Lung (tissue), 12 donors: ENCODE data around the gene HMGCLL1. TPM values are rescaled to one million over a fixed set of nuclear protein-coding genes. Genes with fewer than 3 reads are reported as not detected.

Source experiments
- ATAC-seq: fragments of 200-7000 bp; cut with Tn5 transposase; one replicate; pipeline ENCODE4 v1.9.1; 2020; ENCODE audit warnings: moderate number of reproducible peaks; ENCODE audit not compliant: insufficient read depth, low FRiP score
- DNase-seq, 3 donors: peaks; one replicate each; pipeline ENCODE4 v3.0.0-alpha.2; 2013 to 2017
- H3K27ac ChIP-seq, 2 donors: one replicate each; pipeline ENCODE4 v1.5.1; 2013; ENCODE audit warnings: mild to moderate bottlenecking in 2 of 2, moderate library complexity in 2 of 2, control low read depth in 1 of 2, inconsistent platforms in 1 of 2, low read depth in 1 of 2, low read length in 1 of 2
- H3K27me3 ChIP-seq, 3 donors: one replicate each; pipeline ENCODE4 v1.5.1; 2013; ENCODE audit warnings: low read length in 2 of 3; ENCODE audit not compliant: control insufficient read depth in 3 of 3, insufficient read depth in 3 of 3
- H3K36me3 ChIP-seq, 4 donors: one replicate each; pipeline ENCODE4 v1.5.1; 2013; ENCODE audit warnings: low read length in 4 of 4, mild to moderate bottlenecking in 1 of 4, moderate library complexity in 1 of 4; ENCODE audit not compliant: control insufficient read depth in 4 of 4, insufficient read depth in 4 of 4
- H3K4me1 ChIP-seq, 5 donors: one replicate each; pipeline ENCODE4 v1.5.1; 2013; ENCODE audit warnings: low read length in 5 of 5, mild to moderate bottlenecking in 2 of 5, moderate library complexity in 1 of 5; ENCODE audit not compliant: control insufficient read depth in 5 of 5, insufficient read depth in 5 of 5
- H3K4me3 ChIP-seq: one replicate; pipeline ENCODE4 v1.5.1; 2013; ENCODE audit warnings: mild to moderate bottlenecking, control low read depth, moderate library complexity
- H3K9ac ChIP-seq, 2 donors: one replicate each; pipeline ENCODE4 v1.5.1; 2013; ENCODE audit warnings: low read length in 2 of 2, control low read depth in 1 of 2; ENCODE audit not compliant: insufficient read depth in 1 of 2
- H3K9me3 ChIP-seq, 4 donors: one replicate each; pipeline ENCODE4 v1.5.1; 2013; ENCODE audit warnings: low read length in 3 of 4, mild to moderate bottlenecking in 1 of 4, moderate library complexity in 1 of 4; ENCODE audit not compliant: control insufficient read depth in 4 of 4, insufficient read depth in 3 of 4
- WGBS, 2 donors: extraction: QIAGEN DNeasy Blood & Tissue Kit; methylation state at CpG; one replicate each; pipeline ENCODE4 v1.1.7; 2013; 5-methylcytosine and 5-hydroxymethylcytosine counted together
- polyA plus RNA-seq, 2 donors: library from polyadenylated mRNA; stranded (reverse); fragments of 200-250 nt; gene quantifications; one replicate each; pipeline ENCODE4 v1.2.1, GENCODE V29; 2013
- total RNA-seq, 2 donors: library from RNA; depleted of rRNA in 1 of 2; stranded (reverse); fragments of >200 nt in 1 of 2; gene quantifications; one replicate each; pipeline ENCODE4 v1.2.1, GENCODE V29; 2014 to 2021
- TF ChIP-seq, protein P1 (sequence below): IDR thresholded peaks from 2 replicates; pipeline ENCODE4 v1.5.1; 2012; ENCODE audit warnings: mild to moderate bottlenecking; ENCODE audit errors: control extremely low read depth, extremely low read depth
- donor health status: control.
- donor health status: control.
- donor health status: Bipolar disorder and iron deficiency.
- donor health status: healthy.
- donor health status: DM: yes; HTN: yes; CAD: no.

HMGCLL1 gene
- total and polyA plus RNA-seq, 4 donors, result 0.26 to 14.8 (median 2.1) TPM

DNA sequence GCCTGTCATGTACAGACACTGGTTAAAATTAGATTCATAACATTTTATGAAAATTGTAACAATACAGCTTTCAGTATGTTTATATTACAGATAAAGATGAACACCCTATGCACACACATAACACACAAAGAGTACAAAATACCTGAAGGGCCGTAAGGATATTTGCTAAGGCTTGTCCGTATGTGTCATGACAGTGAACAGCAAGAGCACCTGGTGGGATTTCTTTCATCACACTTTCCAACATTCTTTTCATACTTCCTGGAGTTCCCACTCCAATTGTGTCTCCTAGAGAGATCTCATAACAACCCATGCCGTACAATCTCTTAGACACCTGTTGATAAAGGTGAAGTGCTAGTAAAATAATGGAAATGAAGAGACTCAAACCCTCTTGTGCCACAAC lies 83.7 kb downstream of the HMGCLL1 start:
- ATAC-seq (no peak), DNase-seq (no peak)
- Histone ChIP-seq H3K36me3 (no peaks in the 10 kb centered on the region), H3K27me3 (no peaks in the 10 kb centered on the region), H3K9me3 (no peaks in the 10 kb centered on the region), H3K4me1 (peaks cover 0 to 15% (median 0%) of the 10 kb centered on the region in 5 donors), H3K9ac (no peak overlapping the region), H3K4me3 (no peak overlapping the region), H3K27ac (no peak overlapping the region)
- WGBS, 2 donors, result 65 to 82% methylated on average over 3 of the region's 3 CpGs
- TF ChIP-seq, protein P1, sequence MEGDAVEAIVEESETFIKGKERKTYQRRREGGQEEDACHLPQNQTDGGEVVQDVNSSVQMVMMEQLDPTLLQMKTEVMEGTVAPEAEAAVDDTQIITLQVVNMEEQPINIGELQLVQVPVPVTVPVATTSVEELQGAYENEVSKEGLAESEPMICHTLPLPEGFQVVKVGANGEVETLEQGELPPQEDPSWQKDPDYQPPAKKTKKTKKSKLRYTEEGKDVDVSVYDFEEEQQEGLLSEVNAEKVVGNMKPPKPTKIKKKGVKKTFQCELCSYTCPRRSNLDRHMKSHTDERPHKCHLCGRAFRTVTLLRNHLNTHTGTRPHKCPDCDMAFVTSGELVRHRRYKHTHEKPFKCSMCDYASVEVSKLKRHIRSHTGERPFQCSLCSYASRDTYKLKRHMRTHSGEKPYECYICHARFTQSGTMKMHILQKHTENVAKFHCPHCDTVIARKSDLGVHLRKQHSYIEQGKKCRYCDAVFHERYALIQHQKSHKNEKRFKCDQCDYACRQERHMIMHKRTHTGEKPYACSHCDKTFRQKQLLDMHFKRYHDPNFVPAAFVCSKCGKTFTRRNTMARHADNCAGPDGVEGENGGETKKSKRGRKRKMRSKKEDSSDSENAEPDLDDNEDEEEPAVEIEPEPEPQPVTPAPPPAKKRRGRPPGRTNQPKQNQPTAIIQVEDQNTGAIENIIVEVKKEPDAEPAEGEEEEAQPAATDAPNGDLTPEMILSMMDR, result no peak

DNA sequence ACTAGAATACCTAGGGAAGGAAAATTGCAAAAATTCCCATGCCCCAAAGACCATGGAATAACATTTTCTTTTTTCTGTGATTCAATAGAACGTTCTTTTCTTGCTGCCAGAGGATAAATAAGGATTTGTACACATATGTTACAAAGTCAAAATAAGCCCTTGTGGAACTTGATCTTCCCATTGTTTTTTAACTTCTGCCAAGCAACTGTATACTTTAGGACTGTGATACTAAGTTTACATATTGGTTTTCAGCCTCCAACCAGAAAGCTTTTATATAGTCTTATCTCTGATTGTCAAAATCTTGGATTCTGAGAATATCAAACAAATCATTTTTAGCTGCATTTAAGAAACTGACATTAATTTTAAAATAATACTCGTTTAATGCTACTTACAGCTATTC lies 84.6 kb downstream of the HMGCLL1 start:
- no peak overlapping the region for H3K9ac ChIP-seq
- H3K4me1 ChIP-seq, result peaks cover 0 to 15% (median 0%) of the 10 kb centered on the region in 5 donors
- no peaks in the 10 kb centered on the region for H3K27me3 ChIP-seq
- H3K9me3 ChIP-seq, result no peaks in the 10 kb centered on the region
- WGBS, 2 donors, result 53 to 55% methylated on average over 2 of the region's 2 CpGs
- H3K4me3 ChIP-seq, result no peak overlapping the region
- H3K27ac ChIP-seq, result no peak overlapping the region
- TF ChIP-seq, protein P1, result no peak
- H3K36me3 ChIP-seq, result no peaks in the 10 kb centered on the region
- DNase-seq (peak in 2 of 3 donors; percentile 47 to 55), ATAC-seq (no peak)

DNA sequence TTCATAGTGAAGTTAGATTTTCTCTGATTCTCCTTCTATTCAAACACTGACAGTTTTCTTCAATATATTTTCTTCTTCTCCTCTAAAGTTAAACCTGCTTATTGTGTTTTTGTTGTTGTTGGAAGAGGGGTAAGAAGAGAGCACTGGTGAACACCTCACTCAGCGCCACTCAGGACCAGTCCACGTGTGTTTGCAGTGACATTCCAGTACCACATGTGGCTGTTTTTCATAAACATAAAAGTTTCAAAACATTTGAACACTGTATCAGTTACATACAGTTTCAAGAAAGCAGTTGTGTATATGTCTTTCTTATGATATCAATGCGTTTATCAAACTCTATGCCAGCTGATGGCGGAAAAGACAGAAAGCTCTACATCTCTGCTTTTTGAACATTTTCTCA lies 86.7 kb downstream of the HMGCLL1 start:
- 93% methylated on average over 4 of the region's 4 CpGs for WGBS, 2 donors
- no peak overlapping the region for H3K27ac ChIP-seq
- no peaks in the 10 kb centered on the region for H3K36me3 ChIP-seq
- H3K9ac ChIP-seq, result no peak overlapping the region
- H3K27me3 ChIP-seq, result no peaks in the 10 kb centered on the region
- peaks cover 0 to 15% (median 0%) of the 10 kb centered on the region in 5 donors for H3K4me1 ChIP-seq
- DNase-seq (no peak), ATAC-seq (no peak)
- H3K9me3 ChIP-seq, result no peaks in the 10 kb centered on the region
- TF ChIP-seq, protein P1, result no peak
- H3K4me3 ChIP-seq, result no peak overlapping the region

DNA sequence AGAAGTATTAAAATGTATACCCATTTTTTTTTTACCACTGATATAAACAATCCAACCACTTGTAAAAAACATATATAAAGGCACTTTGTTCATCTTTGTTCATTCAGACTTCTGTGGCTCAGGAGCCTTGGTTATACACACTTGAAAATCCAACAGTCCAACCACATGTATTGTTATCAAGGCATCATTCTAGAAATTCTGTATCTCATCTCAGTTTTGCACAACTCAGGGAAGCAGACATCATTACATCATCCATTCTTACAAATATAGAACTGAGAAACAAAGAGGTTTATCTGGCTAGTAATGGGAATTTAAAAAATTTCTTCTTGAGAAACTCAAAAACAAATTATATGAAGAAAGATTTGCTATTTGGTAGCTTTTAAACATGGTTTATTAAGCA lies 88.1 kb downstream of the HMGCLL1 start:
- H3K36me3 ChIP-seq, result no peaks in the 10 kb centered on the region
- ATAC-seq (no peak), DNase-seq (no peak)
- H3K27ac ChIP-seq, result no peak overlapping the region
- no peak overlapping the region for H3K9ac ChIP-seq
- H3K4me1 ChIP-seq, result peaks cover 0 to 15% (median 0%) of the 10 kb centered on the region in 5 donors
- H3K27me3 ChIP-seq, result no peaks in the 10 kb centered on the region
- H3K4me3 ChIP-seq, result no peak overlapping the region
- no peaks in the 10 kb centered on the region for H3K9me3 ChIP-seq
- TF ChIP-seq, protein P1, result no peak
